Smooth muscle cell of the brain vasculature (primary cell): ENCODE results near the gene WDR44.
"Not testable (repeated sequence)": the region's sequence is repeated elsewhere in the genome, so short reads cannot be mapped to it uniquely, and the experiment has no call there.

Source experiments
- DNase-seq: peaks from one replicate; pipeline ENCODE4 v3.0.0-alpha.2; 2012; ENCODE audit warnings: low read depth, low spot score

The WDR44 gene, protein sequence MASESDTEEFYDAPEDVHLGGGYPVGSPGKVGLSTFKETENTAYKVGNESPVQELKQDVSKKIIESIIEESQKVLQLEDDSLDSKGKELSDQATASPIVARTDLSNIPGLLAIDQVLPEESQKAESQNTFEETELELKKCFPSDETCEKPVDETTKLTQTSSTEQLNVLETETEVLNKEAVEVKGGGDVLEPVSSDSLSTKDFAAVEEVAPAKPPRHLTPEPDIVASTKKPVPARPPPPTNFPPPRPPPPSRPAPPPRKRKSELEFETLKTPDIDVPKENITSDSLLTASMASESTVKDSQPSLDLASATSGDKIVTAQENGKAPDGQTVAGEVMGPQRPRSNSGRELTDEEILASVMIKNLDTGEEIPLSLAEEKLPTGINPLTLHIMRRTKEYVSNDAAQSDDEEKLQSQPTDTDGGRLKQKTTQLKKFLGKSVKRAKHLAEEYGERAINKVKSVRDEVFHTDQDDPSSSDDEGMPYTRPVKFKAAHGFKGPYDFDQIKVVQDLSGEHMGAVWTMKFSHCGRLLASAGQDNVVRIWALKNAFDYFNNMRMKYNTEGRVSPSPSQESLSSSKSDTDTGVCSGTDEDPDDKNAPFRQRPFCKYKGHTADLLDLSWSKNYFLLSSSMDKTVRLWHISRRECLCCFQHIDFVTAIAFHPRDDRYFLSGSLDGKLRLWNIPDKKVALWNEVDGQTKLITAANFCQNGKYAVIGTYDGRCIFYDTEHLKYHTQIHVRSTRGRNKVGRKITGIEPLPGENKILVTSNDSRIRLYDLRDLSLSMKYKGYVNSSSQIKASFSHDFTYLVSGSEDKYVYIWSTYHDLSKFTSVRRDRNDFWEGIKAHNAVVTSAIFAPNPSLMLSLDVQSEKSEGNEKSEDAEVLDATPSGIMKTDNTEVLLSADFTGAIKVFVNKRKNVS

DNA sequence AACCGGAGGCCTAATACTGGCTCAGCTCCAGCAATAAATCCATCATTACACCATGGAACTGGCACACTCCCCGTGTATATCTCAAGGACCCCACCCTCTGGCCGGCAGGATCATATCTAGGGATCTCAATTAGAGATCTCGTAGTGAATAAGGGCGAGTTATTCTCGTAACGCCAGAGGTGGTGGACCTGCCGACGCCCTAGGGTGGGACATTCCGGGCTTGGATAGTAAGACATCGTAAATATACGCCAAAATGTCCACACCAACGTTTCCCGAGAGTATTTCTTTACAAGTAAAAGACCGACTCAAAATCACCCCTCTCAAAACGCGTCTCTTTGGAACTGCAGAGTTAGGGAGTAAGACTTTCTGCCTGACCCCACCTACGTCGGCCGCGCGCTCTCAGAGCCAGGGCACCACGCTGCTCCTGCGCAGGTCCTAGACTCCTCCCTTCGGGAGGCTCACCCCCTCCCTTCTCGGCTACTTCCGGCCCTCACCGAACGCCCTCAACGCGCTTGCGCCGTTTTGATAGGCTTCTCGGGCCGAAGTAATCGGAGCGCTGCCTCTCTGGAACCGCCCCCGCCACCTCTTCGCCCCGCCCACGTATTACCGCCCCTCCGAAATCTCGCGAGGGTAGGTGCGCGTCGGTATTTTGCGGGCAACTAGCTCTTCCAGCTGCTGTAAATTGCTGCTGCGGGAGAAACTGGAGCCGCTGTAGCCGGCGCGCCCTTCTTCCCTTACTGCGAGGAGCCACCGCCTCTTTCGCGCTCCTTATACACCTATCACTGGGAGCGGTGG, at the start of gene WDR44:
Gene WDR44 (plus strand): TSS at position 643 of the 794 bp plus-strand sequence. CDS start 398 bp downstream, outside the sequence.
- DNase-seq: peak; percentile 81

DNA sequence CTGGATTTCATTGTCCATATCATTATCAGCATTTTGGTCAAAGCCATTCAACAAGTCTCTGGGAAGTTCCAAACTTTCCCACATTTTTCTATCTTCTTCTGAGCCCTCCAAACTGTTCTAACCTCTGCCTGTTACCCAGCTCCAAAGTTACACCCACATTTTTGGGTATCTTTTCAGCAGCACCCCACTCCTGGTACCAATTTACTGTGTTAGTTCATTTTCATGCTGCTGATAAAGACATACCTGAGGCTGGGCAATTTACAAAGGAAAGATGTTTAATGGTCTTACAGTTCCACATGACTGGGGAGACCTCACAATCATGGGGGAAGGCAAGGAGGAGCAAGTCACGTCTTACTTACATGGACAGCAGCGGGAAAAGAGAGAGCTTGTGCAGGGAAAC, 40.1 kb upstream of the WDR44 start:
- not testable (repeated sequence) for DNase-seq

DNA sequence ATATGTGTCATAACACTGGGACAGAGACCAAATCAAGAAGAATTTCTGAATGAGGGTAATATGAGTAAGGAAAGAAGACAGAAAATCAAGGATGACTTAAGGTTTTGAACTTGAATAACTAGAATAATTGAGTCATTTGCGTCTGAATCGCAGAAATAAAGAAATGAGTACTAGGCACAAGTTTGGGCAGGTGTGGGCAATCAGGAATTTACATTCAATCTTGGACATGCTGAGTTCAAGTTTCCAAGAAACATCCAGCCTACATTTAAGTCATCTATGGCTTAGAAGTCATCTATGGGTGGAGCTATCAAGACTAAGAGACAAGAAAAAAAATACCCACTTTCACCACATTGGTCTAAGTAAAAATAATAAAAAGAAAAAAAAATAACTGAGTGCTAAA, 30.4 kb upstream of the WDR44 start:
- DNase-seq: no peak

DNA sequence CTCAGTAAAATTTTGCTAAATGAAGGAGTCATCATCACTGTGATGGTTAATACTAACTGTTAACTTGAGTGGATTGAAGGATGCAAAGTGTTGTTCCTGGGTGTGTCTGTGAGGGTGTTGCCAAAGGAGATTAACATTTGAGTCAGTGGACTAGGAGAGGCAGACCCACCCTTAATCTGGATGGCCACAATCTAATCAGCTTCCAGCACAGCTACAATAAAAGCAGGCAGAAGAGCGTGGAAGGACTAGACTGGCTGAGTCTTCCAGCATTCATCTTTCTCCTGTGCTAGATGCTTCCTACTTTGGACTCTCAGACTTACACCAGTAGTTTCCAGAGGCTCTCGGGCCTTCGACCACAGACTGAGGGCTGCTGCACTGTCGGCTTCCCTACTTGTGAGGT, 21.3 kb upstream of the WDR44 start:
- no peak for DNase-seq

DNA sequence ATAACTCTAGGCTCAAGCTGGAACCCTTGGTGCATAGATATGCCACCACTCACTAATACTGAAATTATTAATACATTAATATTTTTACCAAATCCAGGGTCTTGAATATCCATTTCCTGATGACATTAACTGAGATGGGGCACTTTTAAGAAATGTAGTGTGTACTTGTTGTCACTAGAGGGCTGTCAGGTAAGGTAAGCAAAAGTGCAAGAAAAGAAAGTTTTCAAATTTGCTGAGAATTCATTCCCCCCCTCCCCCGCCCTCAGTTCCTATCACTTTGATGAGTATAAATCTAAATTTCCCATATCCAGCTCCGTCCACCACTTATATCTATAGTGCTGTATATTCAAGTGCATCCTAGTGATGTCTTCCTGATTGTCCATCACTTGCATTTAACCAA, 20.5 kb upstream of the WDR44 start:
- no peak for DNase-seq

DNA sequence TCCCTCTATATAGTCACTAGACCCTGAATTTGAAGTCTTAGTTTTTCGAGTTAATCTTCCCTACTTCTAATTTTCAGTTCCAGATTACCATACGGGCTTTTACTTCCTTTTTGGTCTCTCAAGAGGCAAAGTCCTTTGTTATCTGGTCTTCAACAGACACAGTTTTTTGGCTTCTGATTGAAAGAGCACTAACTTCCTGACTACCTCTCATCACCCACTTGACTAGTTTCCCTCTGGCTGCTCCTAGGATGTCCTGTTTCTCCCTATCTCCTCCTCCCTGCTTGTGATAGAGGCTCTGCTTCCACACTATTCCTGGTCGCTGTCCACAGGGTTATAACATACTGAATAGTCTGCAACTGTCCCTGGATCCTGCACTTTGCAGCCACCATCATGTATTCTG, 16.7 kb upstream of the WDR44 start:
- DNase-seq: no peak

DNA sequence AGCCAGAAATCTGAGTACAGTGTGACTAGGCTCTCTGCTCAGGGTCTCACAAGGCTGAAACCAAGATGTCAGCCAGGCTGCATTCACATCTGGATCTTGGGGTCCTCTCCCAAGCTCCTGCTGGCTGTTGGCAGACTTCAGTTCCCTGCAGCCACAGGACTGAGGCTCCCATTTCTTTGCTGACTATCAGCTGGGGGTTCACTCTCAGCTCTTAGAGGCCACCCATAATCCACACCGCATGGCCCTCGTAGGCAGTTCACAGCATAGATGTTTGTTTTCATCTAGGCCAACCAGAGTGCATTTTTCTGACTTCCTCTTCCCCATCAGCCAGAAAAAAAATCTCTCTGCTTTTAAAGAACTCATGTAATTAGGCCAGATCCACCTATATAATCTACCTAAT, 8.2 kb upstream of the WDR44 start:
- DNase-seq: no peak

DNA sequence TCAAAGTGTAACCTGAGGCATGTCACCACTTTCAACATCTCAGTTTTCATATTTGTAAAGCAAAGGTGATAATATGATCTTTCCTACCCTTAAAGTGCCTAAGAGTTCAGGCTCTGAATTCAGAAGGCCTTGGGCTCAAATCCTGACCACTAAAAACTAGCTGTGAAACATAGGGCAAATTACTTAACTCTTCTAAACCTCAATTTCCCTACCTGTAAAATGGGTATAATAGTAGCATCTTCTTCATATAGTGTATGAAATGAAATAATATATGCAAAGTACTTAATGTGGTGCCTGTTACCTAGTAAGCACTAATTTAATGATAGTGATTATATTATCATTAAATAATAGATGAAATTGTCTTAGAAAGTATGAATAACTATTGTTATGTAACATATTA, 7.0 kb upstream of the WDR44 start:
- no peak for DNase-seq

DNA sequence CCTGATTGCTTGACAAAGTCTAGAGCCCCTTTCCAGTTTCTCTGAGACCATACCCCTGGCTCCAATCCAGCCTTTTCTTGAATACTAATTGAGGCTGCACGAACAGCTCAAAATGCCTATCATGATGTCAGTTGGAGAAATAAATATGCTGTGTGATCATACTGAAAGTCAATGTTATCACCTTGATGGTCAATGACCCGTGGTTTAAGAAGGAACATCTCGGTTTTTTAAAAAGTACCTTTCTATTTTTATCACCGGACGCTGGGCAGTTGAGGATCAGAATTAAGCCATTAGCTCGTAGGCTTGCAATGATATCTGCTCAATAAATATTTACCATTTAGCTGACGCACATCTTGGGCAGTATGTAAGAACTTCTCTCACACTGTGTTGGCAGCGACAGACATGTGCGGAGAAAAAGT, 852 bp upstream of the WDR44 start:
- no peak for DNase-seq

DNA sequence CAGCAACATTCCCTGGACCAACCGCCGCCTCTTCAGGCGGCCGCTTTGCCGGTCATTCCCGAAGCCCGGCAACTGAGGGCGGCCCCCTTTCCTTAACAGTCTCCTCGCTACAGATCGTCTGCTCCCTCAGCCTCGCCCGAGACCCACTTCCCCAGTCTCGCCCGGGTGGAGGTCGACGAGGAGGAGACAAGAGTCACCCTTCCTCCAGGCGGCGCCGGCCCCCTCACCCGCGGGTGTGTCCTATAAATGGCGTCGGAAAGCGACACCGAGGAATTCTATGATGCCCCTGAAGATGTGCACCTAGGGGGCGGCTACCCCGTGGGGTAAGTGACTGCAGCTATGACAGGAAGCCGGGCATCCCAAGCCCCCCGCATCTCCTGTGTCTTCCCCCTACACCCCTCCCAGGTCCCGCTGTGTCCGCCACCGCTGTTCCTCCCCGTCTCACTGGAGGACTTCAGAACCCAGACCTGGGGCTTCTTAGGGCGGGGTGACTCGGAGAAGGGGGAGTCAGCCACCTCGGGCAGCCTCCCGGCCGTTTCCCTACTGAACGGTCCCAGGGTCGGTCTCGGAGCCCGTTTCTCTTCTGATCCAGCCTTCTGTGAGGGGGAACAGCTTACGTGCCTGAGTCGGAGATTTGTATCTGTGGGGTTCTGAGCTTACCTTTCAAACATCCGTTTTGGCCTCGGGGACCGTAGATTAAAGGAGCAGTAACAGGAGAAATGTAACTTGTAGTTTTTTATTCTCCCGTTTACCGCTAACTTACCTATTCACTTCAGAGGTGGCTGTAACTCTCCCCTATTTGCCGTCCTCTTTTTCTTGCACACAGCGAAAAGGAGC, 570 bp downstream of the WDR44 start:
- DNase-seq: no peak

DNA sequence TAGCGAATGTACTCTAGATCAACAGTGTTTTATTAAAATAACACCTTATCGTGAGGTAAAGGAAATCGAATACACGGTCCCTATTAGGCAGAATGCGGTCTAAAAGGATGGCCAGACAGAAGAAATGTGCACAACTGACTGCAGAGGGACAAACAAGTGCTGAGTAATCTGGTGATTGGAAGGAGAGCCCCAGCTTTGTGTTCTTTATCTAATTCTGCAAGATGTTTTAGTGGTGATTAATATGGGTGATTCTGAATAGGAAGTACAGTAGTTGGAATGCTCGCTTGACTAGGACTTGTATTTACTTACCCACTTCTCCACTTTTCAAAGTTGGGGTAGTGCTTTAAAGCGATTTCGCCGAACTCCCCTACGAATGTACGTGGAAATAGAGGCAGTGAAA, 1.2 kb downstream of the WDR44 start:
- DNase-seq: no peak

DNA sequence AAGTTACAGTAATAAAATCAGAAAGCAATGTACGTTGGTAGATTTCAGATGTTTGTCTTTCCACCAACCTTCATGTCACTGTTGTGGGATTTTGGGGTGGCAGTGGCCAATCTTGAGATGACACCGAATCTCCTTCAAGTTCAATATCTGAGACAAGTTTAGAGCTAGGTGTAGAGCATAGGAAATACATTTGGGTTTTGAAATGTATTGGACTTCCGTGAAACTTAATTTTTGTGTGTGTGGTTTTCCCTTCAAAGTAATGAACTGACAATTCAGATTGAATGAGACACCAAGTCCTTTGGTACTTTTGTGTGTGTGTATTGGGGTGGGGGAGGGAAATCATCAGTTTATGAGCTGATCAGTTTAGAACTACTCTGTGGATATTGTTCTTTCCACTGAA, 1.8 kb downstream of the WDR44 start:
- no peak for DNase-seq

DNA sequence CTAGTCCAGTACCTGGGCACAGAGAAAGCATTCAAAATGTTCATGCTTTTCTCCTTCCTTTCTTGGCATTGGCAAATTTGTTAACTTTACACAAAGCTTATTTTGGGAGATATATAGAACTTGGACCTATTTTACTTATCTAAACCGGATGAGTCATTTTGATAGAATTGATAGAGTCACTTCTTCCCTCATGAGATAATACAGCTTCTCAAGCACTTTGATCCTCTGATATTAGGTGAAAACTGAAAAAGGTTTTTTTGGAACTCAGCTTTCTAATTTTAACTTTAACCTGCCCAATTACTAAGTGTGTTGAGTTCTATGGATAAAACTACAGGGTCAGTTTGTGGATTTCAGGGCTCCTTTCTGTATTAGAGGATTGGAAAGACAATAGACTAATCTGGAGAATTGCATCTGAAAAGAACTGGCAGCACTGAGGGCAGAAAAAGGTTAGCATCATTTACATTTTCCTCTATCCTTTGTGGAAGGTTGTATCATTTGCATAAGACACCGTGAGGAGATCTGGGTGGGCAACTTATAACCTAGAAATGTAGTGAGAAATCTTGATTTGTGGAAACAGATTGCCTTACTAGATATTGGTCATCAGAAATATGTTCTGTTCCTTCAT, 2.4 kb downstream of the WDR44 start:
- DNase-seq: no peak

DNA sequence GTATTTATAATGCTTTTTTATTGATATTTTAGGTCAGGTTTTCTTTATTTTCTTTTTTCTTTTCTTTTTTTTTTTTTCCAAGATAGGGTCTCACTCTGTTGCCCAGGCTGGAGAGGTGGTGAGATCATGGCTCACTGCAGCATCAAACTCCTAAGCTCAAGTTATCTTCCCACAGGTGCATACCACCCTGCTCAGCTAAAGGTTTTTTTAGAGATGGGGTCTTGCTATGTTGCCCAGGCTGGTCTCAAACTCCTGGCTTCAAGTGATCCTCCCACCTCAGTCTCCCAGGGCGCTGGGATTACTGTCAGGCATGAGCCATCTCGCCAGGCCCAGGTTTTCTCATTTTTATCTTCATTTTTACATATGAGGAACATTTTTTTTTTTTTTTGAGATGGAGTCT, 3.3 kb downstream of the WDR44 start:
- DNase-seq: no peak

DNA sequence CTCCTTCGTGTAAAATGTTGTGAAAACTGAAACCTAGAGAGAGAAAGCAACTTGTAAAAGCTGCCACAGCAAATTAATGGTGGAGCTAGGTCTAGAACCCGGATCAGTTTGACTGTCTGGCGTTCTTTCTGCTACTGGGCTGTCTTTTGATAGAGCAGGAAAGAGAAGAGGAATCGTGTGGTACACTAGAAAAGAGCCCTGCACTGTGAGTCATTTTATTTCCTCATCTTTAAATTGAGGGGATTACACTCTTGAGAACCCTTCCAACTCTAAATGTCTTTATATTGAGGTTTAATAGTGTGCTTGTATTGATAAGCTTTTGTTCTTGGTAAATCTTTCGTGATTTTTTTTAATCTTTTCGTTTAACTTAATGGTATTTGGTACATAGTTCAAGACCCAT, 4.3 kb downstream of the WDR44 start:
- no peak for DNase-seq

DNA sequence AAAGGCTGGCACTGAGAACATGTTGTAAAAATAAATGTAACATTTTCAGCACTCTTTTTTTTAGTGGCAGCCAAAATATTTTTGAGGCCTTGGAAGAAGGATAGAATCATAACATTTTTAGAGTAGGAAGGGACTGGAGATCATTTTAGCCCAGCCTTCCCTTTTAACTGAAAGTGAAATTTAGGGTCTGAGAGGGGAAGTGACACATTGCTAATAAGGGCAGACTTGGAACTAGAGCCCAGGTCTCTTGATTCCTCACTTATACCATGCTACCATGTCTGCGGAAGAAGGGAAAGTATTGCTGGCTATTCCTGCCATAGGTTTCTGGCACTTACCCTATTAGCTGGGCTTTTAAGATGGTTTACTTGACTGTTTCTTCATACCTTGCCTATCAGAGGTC, 4.8 kb downstream of the WDR44 start:
- DNase-seq: no peak

DNA sequence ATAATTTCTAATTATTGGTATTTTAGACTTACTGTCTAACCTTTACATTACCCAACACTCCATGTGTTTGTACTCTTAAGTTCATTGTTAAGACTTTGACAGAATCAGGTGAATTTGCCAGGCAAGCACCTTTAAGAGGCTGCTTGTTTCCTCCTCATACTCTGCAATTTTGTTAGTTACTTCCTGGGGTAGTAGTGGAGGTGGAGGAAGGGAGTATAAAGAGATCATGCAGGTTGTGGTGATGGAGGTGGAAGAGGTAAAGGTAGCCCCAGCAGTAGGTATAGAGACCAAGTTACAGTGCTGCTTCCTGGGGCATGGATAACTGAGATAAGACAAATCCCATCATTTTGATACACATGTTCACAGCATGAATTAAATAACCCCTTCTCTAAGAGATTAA, 6.7 kb downstream of the WDR44 start:
- DNase-seq: no peak

DNA sequence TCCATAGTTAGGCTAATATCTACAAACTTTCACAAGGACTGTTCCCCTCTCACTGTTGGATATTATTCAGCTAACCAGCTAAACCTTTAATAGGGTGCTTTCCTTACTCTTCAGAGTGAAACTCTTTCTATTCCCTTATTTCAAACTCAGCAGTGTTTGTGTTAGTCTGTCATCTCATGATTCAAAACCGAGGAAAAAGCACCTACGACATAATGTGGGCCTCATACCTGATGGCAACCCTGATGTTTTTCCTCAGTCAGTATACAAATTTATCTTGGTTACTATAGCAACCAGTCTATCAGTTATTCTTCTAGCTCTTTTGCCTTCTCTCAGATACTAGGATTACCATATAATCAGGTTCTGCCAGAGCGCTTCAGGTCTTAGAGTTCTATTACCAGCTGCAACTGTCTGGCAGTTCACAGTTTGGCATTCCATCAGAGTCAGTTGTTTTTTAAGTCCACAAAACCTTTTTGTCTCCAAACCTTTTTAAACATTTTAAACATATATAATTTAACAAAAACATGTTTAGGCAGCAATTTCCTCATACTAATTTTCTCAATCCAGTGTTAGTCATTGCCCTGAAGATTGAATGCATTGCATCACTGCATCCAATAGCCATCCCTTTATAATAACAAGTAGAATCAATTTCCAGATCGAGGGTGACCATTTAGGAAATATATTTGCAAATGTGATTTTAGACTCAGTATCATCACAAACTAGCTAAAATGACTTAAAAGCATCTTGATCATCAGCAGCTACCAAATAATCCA, 7.4 kb downstream of the WDR44 start:
- no peak for DNase-seq

DNA sequence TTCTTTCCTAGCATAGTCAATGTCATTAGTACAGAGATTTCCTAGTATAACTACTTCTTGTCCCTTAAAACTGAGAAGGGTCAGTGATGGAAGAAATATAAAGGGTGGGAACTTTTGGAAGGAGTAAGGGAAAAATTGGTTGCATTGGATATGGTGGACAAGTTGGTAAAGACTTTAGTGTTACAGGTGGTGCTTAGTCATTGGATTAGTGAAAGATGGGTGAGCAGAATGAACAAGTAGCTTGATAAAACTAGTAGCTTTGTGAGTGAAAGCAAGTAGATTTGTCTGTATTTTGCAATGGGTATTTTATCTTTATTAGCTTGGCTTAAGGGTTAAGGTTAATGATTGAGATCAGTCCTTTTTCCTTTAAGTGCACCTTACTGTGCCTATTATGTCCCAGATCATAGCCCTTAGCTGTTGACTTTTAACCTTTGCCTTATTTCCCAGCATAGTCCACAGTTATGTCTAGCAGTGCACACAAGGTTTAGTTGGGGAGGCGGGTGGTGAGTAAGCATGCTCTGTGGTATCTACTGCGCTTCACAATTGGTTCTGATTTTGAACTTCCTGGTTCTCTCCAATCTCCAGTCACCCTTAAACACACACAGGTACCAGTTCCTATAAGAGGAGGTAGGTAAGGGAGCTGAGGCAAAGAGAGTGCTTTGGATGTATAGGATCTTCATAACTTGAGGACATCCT, 9.5 kb downstream of the WDR44 start:
- no peak for DNase-seq
